ENCODE data around the gene ITM2B.

Gene ITM2B

GRCh38 chr13:48233889-48234488, 983 bp downstream of the ITM2B start:
- peak overlapping the region; percentile 90 for H3K4me3 ChIP-seq (ENCODE audit: low read depth, low read length)
- POLR2A ChIA-PET, result interaction anchor here (1.6 kb wide), 1 partner anchor 11 kb away, joined by 3 read pairs; no protein-coding TSS in a partner anchor

DNA sequence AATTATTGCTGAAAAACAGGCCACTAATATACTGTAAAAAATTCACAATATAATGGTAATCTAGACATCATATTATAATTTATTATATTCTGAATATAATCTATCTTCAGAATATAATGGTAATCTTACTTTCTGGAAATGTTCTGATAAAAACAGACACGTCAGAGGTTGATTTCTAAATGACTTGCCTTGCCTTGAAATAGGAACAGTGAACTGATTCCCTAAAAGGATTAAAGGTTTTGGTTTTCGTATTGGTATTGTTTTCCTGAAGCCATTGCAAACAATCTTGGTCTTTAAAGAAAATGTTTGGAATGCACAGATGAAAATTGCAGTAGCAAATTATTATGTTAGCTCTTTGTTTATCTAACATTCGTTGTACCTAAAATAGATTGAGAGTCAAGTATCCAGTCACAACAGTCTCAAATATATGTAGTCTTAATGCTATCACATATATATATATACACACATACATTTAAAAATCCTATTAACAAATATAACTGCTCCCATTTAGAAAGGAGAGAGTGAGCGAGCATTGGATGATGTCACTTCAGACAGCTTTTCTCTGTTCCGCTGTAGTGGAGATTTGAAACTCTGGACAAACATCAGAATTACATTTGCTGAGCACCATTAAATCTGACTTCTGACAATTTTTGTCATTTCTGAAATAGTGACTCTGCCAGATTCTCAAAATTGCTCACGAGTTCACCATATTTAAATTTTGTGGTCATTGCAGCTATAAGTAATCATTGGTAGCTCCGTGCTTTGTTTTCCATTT, 1.7 kb downstream of the ITM2B start:
- H3K27ac ChIP-seq (ENCODE audit: extremely low read depth, low read depth, low read length), result peak overlapping the region; percentile 53
- peaks cover 10% of the 10 kb centered on the region for H3K4me1 ChIP-seq (ENCODE audit: control insufficient read depth, insufficient read depth, low read length)
- peak overlapping the region; percentile 90 for H3K4me3 ChIP-seq (ENCODE audit: low read depth, low read length)
- ChIA-PET CTCF (no interaction called here), POLR2A (interaction anchor here (0.9 to 1.6 kb wide), 3 partner anchors 10 to 70 kb away, joined by 3 read pairs; no protein-coding TSS in a partner anchor)
- H3K36me3 ChIP-seq (ENCODE audit: control insufficient read depth in 2 of 2, insufficient read depth in 1 of 2, low read length in 2 of 2), result peaks cover 0 to 3% of the 10 kb centered on the region in 2 experiments; a peak in 1 of 3 replicates
- H3K9me3 ChIP-seq (ENCODE audit: control insufficient read depth, insufficient read depth, low read depth, low read length), result no peaks in the 10 kb centered on the region
- no peak for TF ChIP-seq ZNF473 (tag by site-specific recombination; IDR thresholded peaks at IDR 0.05)
- peak; percentile 95 for TF ChIP-seq PRDM6 (tag by site-specific recombination; IDR thresholded peaks at IDR 0.05)
- TF ChIP-seq, protein P1, sequence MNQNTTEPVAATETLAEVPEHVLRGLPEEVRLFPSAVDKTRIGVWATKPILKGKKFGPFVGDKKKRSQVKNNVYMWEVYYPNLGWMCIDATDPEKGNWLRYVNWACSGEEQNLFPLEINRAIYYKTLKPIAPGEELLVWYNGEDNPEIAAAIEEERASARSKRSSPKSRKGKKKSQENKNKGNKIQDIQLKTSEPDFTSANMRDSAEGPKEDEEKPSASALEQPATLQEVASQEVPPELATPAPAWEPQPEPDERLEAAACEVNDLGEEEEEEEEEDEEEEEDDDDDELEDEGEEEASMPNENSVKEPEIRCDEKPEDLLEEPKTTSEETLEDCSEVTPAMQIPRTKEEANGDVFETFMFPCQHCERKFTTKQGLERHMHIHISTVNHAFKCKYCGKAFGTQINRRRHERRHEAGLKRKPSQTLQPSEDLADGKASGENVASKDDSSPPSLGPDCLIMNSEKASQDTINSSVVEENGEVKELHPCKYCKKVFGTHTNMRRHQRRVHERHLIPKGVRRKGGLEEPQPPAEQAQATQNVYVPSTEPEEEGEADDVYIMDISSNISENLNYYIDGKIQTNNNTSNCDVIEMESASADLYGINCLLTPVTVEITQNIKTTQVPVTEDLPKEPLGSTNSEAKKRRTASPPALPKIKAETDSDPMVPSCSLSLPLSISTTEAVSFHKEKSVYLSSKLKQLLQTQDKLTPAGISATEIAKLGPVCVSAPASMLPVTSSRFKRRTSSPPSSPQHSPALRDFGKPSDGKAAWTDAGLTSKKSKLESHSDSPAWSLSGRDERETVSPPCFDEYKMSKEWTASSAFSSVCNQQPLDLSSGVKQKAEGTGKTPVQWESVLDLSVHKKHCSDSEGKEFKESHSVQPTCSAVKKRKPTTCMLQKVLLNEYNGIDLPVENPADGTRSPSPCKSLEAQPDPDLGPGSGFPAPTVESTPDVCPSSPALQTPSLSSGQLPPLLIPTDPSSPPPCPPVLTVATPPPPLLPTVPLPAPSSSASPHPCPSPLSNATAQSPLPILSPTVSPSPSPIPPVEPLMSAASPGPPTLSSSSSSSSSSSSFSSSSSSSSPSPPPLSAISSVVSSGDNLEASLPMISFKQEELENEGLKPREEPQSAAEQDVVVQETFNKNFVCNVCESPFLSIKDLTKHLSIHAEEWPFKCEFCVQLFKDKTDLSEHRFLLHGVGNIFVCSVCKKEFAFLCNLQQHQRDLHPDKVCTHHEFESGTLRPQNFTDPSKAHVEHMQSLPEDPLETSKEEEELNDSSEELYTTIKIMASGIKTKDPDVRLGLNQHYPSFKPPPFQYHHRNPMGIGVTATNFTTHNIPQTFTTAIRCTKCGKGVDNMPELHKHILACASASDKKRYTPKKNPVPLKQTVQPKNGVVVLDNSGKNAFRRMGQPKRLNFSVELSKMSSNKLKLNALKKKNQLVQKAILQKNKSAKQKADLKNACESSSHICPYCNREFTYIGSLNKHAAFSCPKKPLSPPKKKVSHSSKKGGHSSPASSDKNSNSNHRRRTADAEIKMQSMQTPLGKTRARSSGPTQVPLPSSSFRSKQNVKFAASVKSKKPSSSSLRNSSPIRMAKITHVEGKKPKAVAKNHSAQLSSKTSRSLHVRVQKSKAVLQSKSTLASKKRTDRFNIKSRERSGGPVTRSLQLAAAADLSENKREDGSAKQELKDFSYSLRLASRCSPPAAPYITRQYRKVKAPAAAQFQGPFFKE (tag by site-specific recombination; IDR thresholded peaks at IDR 0.05; ENCODE audit: borderline replicate concordance), result no peak
- TF ChIP-seq ZNF404 (tag by site-specific recombination; IDR thresholded peaks at IDR 0.05), result no peak
- no peak for TF ChIP-seq ZSCAN5A (tag by site-specific recombination; IDR thresholded peaks at IDR 0.05)
- TF ChIP-seq ZNF510 (tag by site-specific recombination; IDR thresholded peaks at IDR 0.05; ENCODE audit: insufficient replicate concordance), result no peak

More at GRCh38 chr13:48233889-48234488, 983 bp downstream of the ITM2B start:
- Histone ChIP-seq H3K4me1 (ENCODE audit: control insufficient read depth, insufficient read depth, low read length) (peaks cover 10% of the 10 kb centered on the region), H3K27ac (ENCODE audit: extremely low read depth, low read depth, low read length) (peak overlapping the region; percentile 79), H3K9me3 (ENCODE audit: control insufficient read depth, insufficient read depth, low read depth, low read length) (no peaks in the 10 kb centered on the region), H3K36me3 (ENCODE audit: control insufficient read depth in 2 of 2, insufficient read depth in 1 of 2, low read length in 2 of 2) (no peaks in the 10 kb centered on the region)
- CTCF ChIA-PET, result no interaction called here
- TF ChIP-seq PRDM6 (tag by site-specific recombination; IDR thresholded peaks at IDR 0.05) (peak; percentile 97), PRDM1 (tag by site-specific recombination; IDR thresholded peaks at IDR 0.05) (peak; percentile 43; the same call in 1 of the 2 replicates), FEZF1 (tag by site-specific recombination; IDR thresholded peaks at IDR 0.05) (peak; percentile 40; the same call in 1 of the 2 replicates), SP3 (tag by site-specific recombination; IDR thresholded peaks at IDR 0.05) (no peak), ZNF629 (tag by site-specific recombination; IDR thresholded peaks at IDR 0.05) (0 out of 2 replicates have a peak, but pooled peaks have one; percentile 20), ZNF335 (tag by site-specific recombination; conservative IDR thresholded peaks at IDR 0.05) (peak; percentile 34), ZBTB21 (tag by site-specific recombination; IDR thresholded peaks at IDR 0.05) (no peak), ZNF600 (tag by site-specific recombination; IDR thresholded peaks at IDR 0.05) (0 out of 2 replicates have a peak, but pooled peaks have one; percentile 8), ZBTB17 (tag by site-specific recombination; IDR thresholded peaks at IDR 0.05) (0 out of 2 replicates have a peak, but pooled peaks have one; percentile 3), ZNF433 (tag by site-specific recombination; IDR thresholded peaks at IDR 0.05; ENCODE audit: low read depth) (no peak), SCRT2 (tag by site-specific recombination; IDR thresholded peaks at IDR 0.05) (peak; percentile 38; the same call in 1 of the 2 replicates), ZNF2 (tag by site-specific recombination; IDR thresholded peaks at IDR 0.05) (no peak), KLF17 (tag by site-specific recombination; IDR thresholded peaks at IDR 0.05) (0 out of 2 replicates have a peak, but pooled peaks have one; percentile 8), YY1 (tag by site-specific recombination; IDR thresholded peaks at IDR 0.05) (peak; percentile 31; the same call in 1 of the 2 replicates), ZNF501 (tag by site-specific recombination; IDR thresholded peaks at IDR 0.05) (0 out of 2 replicates have a peak, but pooled peaks have one; percentile 24)
- TF ChIP-seq, protein P2, sequence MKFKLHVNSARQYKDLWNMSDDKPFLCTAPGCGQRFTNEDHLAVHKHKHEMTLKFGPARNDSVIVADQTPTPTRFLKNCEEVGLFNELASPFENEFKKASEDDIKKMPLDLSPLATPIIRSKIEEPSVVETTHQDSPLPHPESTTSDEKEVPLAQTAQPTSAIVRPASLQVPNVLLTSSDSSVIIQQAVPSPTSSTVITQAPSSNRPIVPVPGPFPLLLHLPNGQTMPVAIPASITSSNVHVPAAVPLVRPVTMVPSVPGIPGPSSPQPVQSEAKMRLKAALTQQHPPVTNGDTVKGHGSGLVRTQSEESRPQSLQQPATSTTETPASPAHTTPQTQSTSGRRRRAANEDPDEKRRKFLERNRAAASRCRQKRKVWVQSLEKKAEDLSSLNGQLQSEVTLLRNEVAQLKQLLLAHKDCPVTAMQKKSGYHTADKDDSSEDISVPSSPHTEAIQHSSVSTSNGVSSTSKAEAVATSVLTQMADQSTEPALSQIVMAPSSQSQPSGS (tag by site-specific recombination; IDR thresholded peaks at IDR 0.05; ENCODE audit: low read depth), result peak; percentile 58; the same call in 1 of the 2 replicates

All from HEK293 (cell line).